H9 (cell line): ENCODE data around the gene KDR. TPM values are rescaled to one million over a fixed set of nuclear protein-coding genes. Genes with fewer than 3 reads are reported as not detected.

Source experiments
- DNase-seq: peaks from one replicate; pipeline ENCODE4 v3.0.0-alpha.2; 2017
- H2AFZ ChIP-seq: one replicate; pipeline ENCODE4 v1.6.1; 2013; ENCODE audit warnings: mild to moderate bottlenecking, low read length, control low read depth, moderate library complexity
- H2AK5ac ChIP-seq: 2 replicates; pipeline ENCODE4 v1.6.1; 2013; ENCODE audit warnings: low read length, control low read depth, mixed read lengths; ENCODE audit not compliant: insufficient read length
- H2BK120ac ChIP-seq: one replicate; pipeline ENCODE4 v1.6.1; 2013; ENCODE audit warnings: low read depth, mild to moderate bottlenecking, low read length, control low read depth, inconsistent platforms; ENCODE audit not compliant: poor library complexity, severe bottlenecking
- H2BK12ac ChIP-seq: 2 replicates; pipeline ENCODE4 v1.6.1; 2013; ENCODE audit warnings: low read length, control low read depth, mixed read lengths, low read depth; ENCODE audit not compliant: insufficient read length
- H2BK15ac ChIP-seq: 2 replicates; pipeline ENCODE4 v1.6.1; 2013; ENCODE audit warnings: low read depth, low read length, control low read depth
- H2BK20ac ChIP-seq: one replicate; pipeline ENCODE4 v1.6.1; 2013; ENCODE audit warnings: low read depth, mild to moderate bottlenecking, low read length, control low read depth, inconsistent platforms; ENCODE audit not compliant: poor library complexity, severe bottlenecking
- H2BK5ac ChIP-seq: 2 replicates; pipeline ENCODE4 v1.6.1; 2013; ENCODE audit warnings: low read length, control low read depth, mixed read lengths; ENCODE audit not compliant: insufficient read length
- H3K14ac ChIP-seq: 2 replicates; pipeline ENCODE4 v1.6.1; 2013; ENCODE audit warnings: low read length, control low read depth; ENCODE audit not compliant: insufficient read depth
- H3K18ac ChIP-seq: 2 replicates; pipeline ENCODE4 v1.6.1; 2013; ENCODE audit warnings: low read depth, mild to moderate bottlenecking, mixed read lengths, low read length, control low read depth; ENCODE audit not compliant: insufficient read length
- H3K23ac ChIP-seq: 2 replicates; pipeline ENCODE4 v1.6.1; 2013; ENCODE audit warnings: low read length, control low read depth, mixed read lengths, low read depth; ENCODE audit not compliant: insufficient read length
- H3K23me2 ChIP-seq: 2 replicates; pipeline ENCODE4 v1.6.1; 2013; ENCODE audit warnings: low read depth, mild to moderate bottlenecking, mixed read lengths, low read length, control low read depth; ENCODE audit not compliant: insufficient read length, poor library complexity, severe bottlenecking
- H3K27ac ChIP-seq: 2 replicates; pipeline ENCODE4 v1.5.1; 2013; ENCODE audit warnings: low read length, control low read depth, mixed read lengths, low read depth; ENCODE audit not compliant: insufficient read length
- H3K27me3 ChIP-seq: 2 replicates; pipeline ENCODE4 v1.6.1; 2013; ENCODE audit warnings: low read length, control low read depth, inconsistent platforms; ENCODE audit not compliant: insufficient read depth
- H3K4ac ChIP-seq: 2 replicates; pipeline ENCODE4 v1.6.1; 2013; ENCODE audit warnings: low read depth, mild to moderate bottlenecking, control low read depth, inconsistent platforms, low read length, moderate library complexity
- H3K4me1 ChIP-seq: 2 replicates; pipeline ENCODE4 v1.6.1; 2013; ENCODE audit warnings: low read length, control low read depth, inconsistent platforms; ENCODE audit not compliant: insufficient read depth
- H3K4me2 ChIP-seq: 2 replicates; pipeline ENCODE4 v1.6.1; 2013; ENCODE audit warnings: low read length, control low read depth, mixed read lengths; ENCODE audit not compliant: insufficient read length, insufficient read depth
- H3K56ac ChIP-seq: 2 replicates; pipeline ENCODE4 v1.6.1; 2013; ENCODE audit warnings: low read depth, mild to moderate bottlenecking, mixed read lengths, low read length, control low read depth; ENCODE audit not compliant: insufficient read length
- H3K79me1 ChIP-seq: 2 replicates; pipeline ENCODE4 v1.6.1; 2013; ENCODE audit warnings: low read depth, mild to moderate bottlenecking, moderate library complexity, low read length, control low read depth, inconsistent platforms; ENCODE audit not compliant: insufficient read depth, poor library complexity, severe bottlenecking
- H3K79me2 ChIP-seq: 2 replicates; pipeline ENCODE4 v1.6.1; 2013; ENCODE audit warnings: low read length, control low read depth, inconsistent platforms; ENCODE audit not compliant: insufficient read depth
- H3K9ac ChIP-seq: 2 replicates; pipeline ENCODE4 v1.6.1; 2013; ENCODE audit warnings: low read length, control low read depth, mixed read lengths; ENCODE audit not compliant: insufficient read length; ENCODE audit errors: extremely low read depth
- H3K9me3 ChIP-seq: one replicate; pipeline ENCODE4 v1.6.1; 2013; ENCODE audit warnings: low read depth, low read length, inconsistent platforms; ENCODE audit not compliant: control insufficient read depth
- H3T11ph ChIP-seq: one replicate; pipeline ENCODE4 v1.6.1; 2013; ENCODE audit warnings: mild to moderate bottlenecking, low read length, control low read depth, inconsistent platforms
- H4K20me1 ChIP-seq: one replicate; pipeline ENCODE4 v1.6.1; 2013; ENCODE audit not compliant: control insufficient read depth, insufficient read length, insufficient read depth
- H4K5ac ChIP-seq: 2 replicates; pipeline ENCODE4 v1.6.1; 2013; ENCODE audit warnings: low read depth, mild to moderate bottlenecking, mixed read lengths, low read length, control low read depth; ENCODE audit not compliant: insufficient read length
- H4K8ac ChIP-seq: replicated peaks from 2 replicates; pipeline ENCODE4 v1.6.1; 2013; ENCODE audit warnings: low read length, control low read depth, mixed read lengths, low read depth; ENCODE audit not compliant: insufficient read length
- H4K91ac ChIP-seq: 2 replicates; pipeline ENCODE4 v1.6.1; 2013; ENCODE audit warnings: low read depth, mild to moderate bottlenecking, moderate library complexity, mixed read lengths, low read length, control low read depth; ENCODE audit not compliant: insufficient read length
- H3K27ac Mint-ChIP-seq, 3 experiments: 2 replicates in 2 of 3; 3 replicates in 1 of 3; pipeline ENCODE4 v1.8.0; 2020 to 2021; ENCODE audit warnings: mixed read lengths in 3 of 3, mild to moderate bottlenecking in 1 of 3, moderate library complexity in 1 of 3
- H3K27me3 Mint-ChIP-seq: 2 replicates; pipeline ENCODE4 v1.8.0; 2021; ENCODE audit warnings: low read depth, mild to moderate bottlenecking, moderate library complexity, mixed read lengths
- H3K36me3 Mint-ChIP-seq, 3 experiments: 2 replicates in 2 of 3; 3 replicates in 1 of 3; pipeline ENCODE4 v1.8.0; 2020 to 2021; ENCODE audit warnings: low read depth in 3 of 3, mixed read lengths in 3 of 3; ENCODE audit not compliant: insufficient read depth in 1 of 3
- H3K4me1 Mint-ChIP-seq, 2 experiments: 2 replicates each; pipeline ENCODE4 v1.8.0; 2020; ENCODE audit warnings: mixed read lengths in 2 of 2
- H3K4me3 Mint-ChIP-seq, 2 experiments: 2 replicates in 1 of 2; 3 replicates in 1 of 2; pipeline ENCODE4 v1.8.0; 2020 to 2021; ENCODE audit warnings: mild to moderate bottlenecking in 2 of 2, mixed read lengths in 2 of 2, moderate library complexity in 1 of 2
- H3K9me3 Mint-ChIP-seq, 2 experiments: 2 replicates in 1 of 2; 3 replicates in 1 of 2; pipeline ENCODE4 v1.8.0; 2020; ENCODE audit warnings: mild to moderate bottlenecking in 2 of 2, mixed read lengths in 2 of 2, moderate library complexity in 1 of 2
- CTCF ChIP-seq: fragments of 200-600 bp; sonication (generic); conservative IDR thresholded peaks from 3 replicates; pipeline ENCODE4 v1.8.0; 2021; ENCODE audit warnings: antibody characterized with exemption, mild to moderate bottlenecking
- WGBS: extraction: QIAGEN DNeasy Blood & Tissue Kit; methylation state at CpG from one replicate; pipeline ENCODE4 v1.1.7; 2013; ENCODE audit warnings: missing lambda C conversion rate, low lambda C conversion rate, mixed read lengths; ENCODE audit not compliant: insufficient read length; ENCODE audit errors: extremely low coverage; 5-methylcytosine and 5-hydroxymethylcytosine counted together
- total RNA-seq: library from RNA; stranded (reverse); gene quantifications from 2 replicates; pipeline ENCODE4 v1.2.1, GENCODE V29; 2021

The KDR gene
- total RNA-seq, 1 experiment from 2014 or later = 51.4 TPM

GRCh38 chr4:55111601-55112000, 13.8 kb downstream of the KDR start:
- H3K36me3 Mint-ChIP-seq = peaks cover 18 to 78% (median 56%) of the 10 kb centered on the region in 3 experiments; a peak in 6 of 7 replicates

More at GRCh38 chr4:55111601-55112000, 13.8 kb downstream of the KDR start:
- H3K4me2 ChIP-seq = no peak overlapping the region
- WGBS = no CpG with 5 or more reads among the region's 1 CpG
- H3K23ac ChIP-seq = no peak overlapping the region
- H2BK12ac ChIP-seq = no peak overlapping the region
- H3K9ac ChIP-seq = no peak overlapping the region
- no peak overlapping the region for H3K14ac ChIP-seq
- Mint-ChIP-seq H3K27ac (no peak overlapping the region), H3K27me3 (no peaks in the 10 kb centered on the region; the same call in 1 of the 2 replicates), H3K4me1 (peaks cover 4 to 10% of the 10 kb centered on the region in 2 experiments), H3K9me3 (no peaks in the 10 kb centered on the region), H3K4me3 (no peak overlapping the region)
- no peak overlapping the region for H2BK15ac ChIP-seq
- no peak overlapping the region for H4K5ac ChIP-seq
- no peaks in the 10 kb centered on the region for H3K79me1 ChIP-seq
- H2BK120ac ChIP-seq = no peak overlapping the region
- H3K79me2 ChIP-seq = no peaks in the 10 kb centered on the region
- no peak overlapping the region for H3K56ac ChIP-seq
- H3K9me3 ChIP-seq = no peaks in the 10 kb centered on the region
- no peak overlapping the region for H3K27ac ChIP-seq
- no peak for DNase-seq
- H3T11ph ChIP-seq = no peak overlapping the region
- peak overlapping the region; percentile 11 for H2BK20ac ChIP-seq
- H3K18ac ChIP-seq = no peak overlapping the region
- no peaks in the 10 kb centered on the region for H3K23me2 ChIP-seq
- H3K4ac ChIP-seq = no peak overlapping the region
- no peak overlapping the region for H2AFZ ChIP-seq
- no peak overlapping the region for H4K8ac ChIP-seq
- no peak for TF ChIP-seq CTCF
- no peak overlapping the region for H2AK5ac ChIP-seq
- H3K27me3 ChIP-seq = no peaks in the 10 kb centered on the region
- no peaks in the 10 kb centered on the region for H4K20me1 ChIP-seq
- no peaks in the 10 kb centered on the region; the same call in 1 of the 2 replicates for H3K4me1 ChIP-seq
- H4K91ac ChIP-seq = no peak overlapping the region
- no peak overlapping the region for H2BK5ac ChIP-seq
